SKM-1 (cell line): ENCODE measurements around the gene HLA-C.
"Not testable (repeated sequence)": the region's sequence is repeated elsewhere in the genome, so short reads cannot be mapped to it uniquely, and the experiment has no call there.

Experiments used
- DNase-seq: peaks from one replicate; lab custom pipeline; 2025; ENCODE audit not compliant: unreplicated experiment; lab: John Stamatoyannopoulos, UW

Gene HLA-C

GRCh38 chr6:31270788-31271640 lies 878 bp downstream of the HLA-C start:
- no peak for DNase-seq

GRCh38 chr6:31268836-31269235 lies 3.1 kb downstream of the HLA-C start:
- DNase-seq = no peak

GRCh38 chr6:31268369-31268765 lies 3.5 kb downstream of the HLA-C start:
- no peak for DNase-seq

GRCh38 chr6:31267651-31268368 lies 4.1 kb downstream of the HLA-C start:
- DNase-seq = no peak

- no peak for DNase-seq
Measured at GRCh38 chr6:31266567-31267360, 5.1 kb downstream of the HLA-C start.

GRCh38 chr6:31265926-31266325 lies 6.0 kb downstream of the HLA-C start:
- DNase-seq = no peak

GRCh38 chr6:31263346-31263933 lies 8.5 kb downstream of the HLA-C start:
- DNase-seq = not testable (repeated sequence)

- DNase-seq = not testable (repeated sequence)
Measured at GRCh38 chr6:31259995-31260394, 11.9 kb downstream of the HLA-C start.

GRCh38 chr6:31252625-31253024 lies 19.3 kb downstream of the HLA-C start:
- no peak for DNase-seq

GRCh38 chr6:31251261-31251660 lies 20.6 kb downstream of the HLA-C start:
- no peak for DNase-seq

- no peak for DNase-seq
Measured at GRCh38 chr6:31249184-31249583, 22.7 kb downstream of the HLA-C start.

- DNase-seq = no peak
Measured at GRCh38 chr6:31247813-31248212, 24.1 kb downstream of the HLA-C start.

- no peak for DNase-seq
Measured at GRCh38 chr6:31246051-31246521, 25.8 kb downstream of the HLA-C start.

GRCh38 chr6:31243508-31243907 lies 28.4 kb downstream of the HLA-C start:
- DNase-seq = no peak

- DNase-seq = no peak
Measured at GRCh38 chr6:31239854-31240253, 32.0 kb downstream of the HLA-C start.

GRCh38 chr6:31234101-31234500 lies 37.8 kb downstream of the HLA-C start:
- DNase-seq = not testable (repeated sequence)

GRCh38 chr6:31228476-31228875 lies 43.4 kb downstream of the HLA-C start:
- no peak for DNase-seq

GRCh38 chr6:31227143-31227542 lies 44.7 kb downstream of the HLA-C start:
- no peak for DNase-seq

GRCh38 chr6:31225735-31226134 lies 46.2 kb downstream of the HLA-C start:
- no peak for DNase-seq

- no peak for DNase-seq
Measured at GRCh38 chr6:31222496-31222895, 49.4 kb downstream of the HLA-C start.
